Measurements from ENCODE around the gene VWCE. TPM values are rescaled to one million over a fixed set of nuclear protein-coding genes. Genes with fewer than 3 reads are reported as not detected.

Gene VWCE
- total RNA-seq, 1 experiment from 2014 or later: 8.0 TPM

DNA sequence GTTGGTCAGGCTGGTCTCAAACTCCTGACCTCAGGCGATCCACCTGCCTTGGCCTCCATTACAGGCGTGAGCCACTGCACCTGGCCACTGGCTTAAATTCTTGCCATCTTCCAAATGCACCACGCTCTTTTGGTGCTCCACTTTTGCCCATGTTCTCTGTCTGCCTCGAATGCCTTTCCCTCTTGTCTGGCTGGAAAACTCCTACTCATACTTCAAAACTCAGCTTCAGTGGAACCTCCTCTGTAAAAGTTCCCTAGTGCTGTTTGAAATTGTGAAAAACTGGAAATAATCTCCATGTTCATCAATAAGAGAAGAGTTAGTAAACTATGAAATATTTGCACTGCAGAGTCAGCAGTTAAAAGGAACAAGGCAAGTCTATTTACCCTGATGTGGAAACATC is 11.5 kb downstream of the VWCE start:
- H3K27me3 ChIP-seq (replicated peaks; ENCODE audit: insufficient read depth, low read depth, low read length, poor library complexity): no peaks in the 10 kb centered on the region
- ChIA-PET CTCF (no interaction called here), POLR2A (ENCODE audit: low non-redundant PET) (interaction anchor here (0.7 kb wide), 1 partner anchor 108 kb away, joined by 3 read pairs; no protein-coding TSS in a partner anchor)
- BruUV-seq (replicated peaks): no TSS peak
- no peak for TF ChIP-seq EZH2 (IDR thresholded peaks at IDR 0.05; ENCODE audit: borderline replicate concordance, low read depth, low read length, poor library complexity, severe bottlenecking)
- TF ChIP-seq, protein P1, sequence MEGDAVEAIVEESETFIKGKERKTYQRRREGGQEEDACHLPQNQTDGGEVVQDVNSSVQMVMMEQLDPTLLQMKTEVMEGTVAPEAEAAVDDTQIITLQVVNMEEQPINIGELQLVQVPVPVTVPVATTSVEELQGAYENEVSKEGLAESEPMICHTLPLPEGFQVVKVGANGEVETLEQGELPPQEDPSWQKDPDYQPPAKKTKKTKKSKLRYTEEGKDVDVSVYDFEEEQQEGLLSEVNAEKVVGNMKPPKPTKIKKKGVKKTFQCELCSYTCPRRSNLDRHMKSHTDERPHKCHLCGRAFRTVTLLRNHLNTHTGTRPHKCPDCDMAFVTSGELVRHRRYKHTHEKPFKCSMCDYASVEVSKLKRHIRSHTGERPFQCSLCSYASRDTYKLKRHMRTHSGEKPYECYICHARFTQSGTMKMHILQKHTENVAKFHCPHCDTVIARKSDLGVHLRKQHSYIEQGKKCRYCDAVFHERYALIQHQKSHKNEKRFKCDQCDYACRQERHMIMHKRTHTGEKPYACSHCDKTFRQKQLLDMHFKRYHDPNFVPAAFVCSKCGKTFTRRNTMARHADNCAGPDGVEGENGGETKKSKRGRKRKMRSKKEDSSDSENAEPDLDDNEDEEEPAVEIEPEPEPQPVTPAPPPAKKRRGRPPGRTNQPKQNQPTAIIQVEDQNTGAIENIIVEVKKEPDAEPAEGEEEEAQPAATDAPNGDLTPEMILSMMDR (conservative IDR thresholded peaks at IDR 0.05; ENCODE audit: low read depth, low read length): no peak
- DNase-seq (ENCODE audit: low spot score): no peak
- no peak overlapping the region for H3K27ac ChIP-seq (ENCODE audit: low read depth, low read length, poor library complexity, severe bottlenecking)
- H3K4me1 ChIP-seq (ENCODE audit: insufficient read depth, low read length, poor library complexity, severe bottlenecking): no peaks in the 10 kb centered on the region
- no peak overlapping the region for H3K4me3 ChIP-seq (ENCODE audit: low read depth, low read length, poor library complexity, severe bottlenecking)
- H3K36me3 ChIP-seq (ENCODE audit: insufficient read depth, low read length, poor library complexity, severe bottlenecking): no peaks in the 10 kb centered on the region
- intact Hi-C loops (cut with micrococcal nuclease; ENCODE audit: unreplicated experiment): no loop called here
- H3K9me3 ChIP-seq (ENCODE audit: low read depth, low read length, poor library complexity, severe bottlenecking): no peaks in the 10 kb centered on the region

DNA sequence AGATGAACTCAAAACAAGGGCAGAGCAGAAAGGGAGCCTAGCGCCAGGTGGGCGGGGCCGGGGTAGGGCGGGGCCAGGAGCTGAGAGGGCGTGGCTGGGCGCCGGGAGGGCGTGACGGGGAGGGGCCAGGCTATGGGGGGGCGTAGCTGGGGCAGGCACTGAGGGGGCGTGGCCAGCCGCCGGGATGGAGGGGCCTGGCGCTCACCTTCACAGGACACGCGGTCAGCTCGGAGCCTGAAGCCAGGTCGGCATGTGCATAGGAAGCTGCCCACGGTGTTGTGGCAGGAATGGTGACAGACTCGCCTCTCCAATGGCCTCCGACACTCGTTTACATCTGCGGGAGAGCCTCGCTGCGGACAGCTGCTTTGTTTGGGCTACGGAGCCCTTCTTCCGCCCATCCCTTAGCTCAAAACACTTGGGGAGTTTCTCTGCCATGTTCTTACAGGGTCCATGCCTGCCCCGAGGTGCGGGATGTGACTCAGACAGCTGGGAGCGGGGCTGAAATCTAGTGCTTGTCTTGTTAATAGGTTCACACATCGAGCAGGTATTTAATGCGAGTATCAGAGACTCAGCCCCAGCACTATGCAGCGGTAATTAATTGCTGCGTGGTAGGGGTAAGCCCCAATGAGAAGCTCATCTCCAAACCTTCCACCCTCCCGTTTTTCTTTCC is 13.4 kb downstream of the VWCE start:
- Histone ChIP-seq H3K27me3 (replicated peaks; ENCODE audit: insufficient read depth, low read depth, low read length, poor library complexity) (no peaks in the 10 kb centered on the region), H3K4me3 (ENCODE audit: low read depth, low read length, poor library complexity, severe bottlenecking) (no peak overlapping the region), H3K27ac (ENCODE audit: low read depth, low read length, poor library complexity, severe bottlenecking) (no peak overlapping the region), H3K36me3 (ENCODE audit: insufficient read depth, low read length, poor library complexity, severe bottlenecking) (no peaks in the 10 kb centered on the region), H3K4me1 (ENCODE audit: insufficient read depth, low read length, poor library complexity, severe bottlenecking) (no peaks in the 10 kb centered on the region), H3K9me3 (ENCODE audit: low read depth, low read length, poor library complexity, severe bottlenecking) (no peaks in the 10 kb centered on the region)
- BruUV-seq (replicated peaks): no TSS peak
- DNase-seq (ENCODE audit: low spot score): peak; percentile 68
- ChIA-PET CTCF (no interaction called here), POLR2A (ENCODE audit: low non-redundant PET) (no interaction called here)
- intact Hi-C loops (cut with micrococcal nuclease; ENCODE audit: unreplicated experiment): no loop called here
- no peak for TF ChIP-seq EZH2 (IDR thresholded peaks at IDR 0.05; ENCODE audit: borderline replicate concordance, low read depth, low read length, poor library complexity, severe bottlenecking)
- TF ChIP-seq, protein P1 (conservative IDR thresholded peaks at IDR 0.05; ENCODE audit: low read depth, low read length): no peak

DNA sequence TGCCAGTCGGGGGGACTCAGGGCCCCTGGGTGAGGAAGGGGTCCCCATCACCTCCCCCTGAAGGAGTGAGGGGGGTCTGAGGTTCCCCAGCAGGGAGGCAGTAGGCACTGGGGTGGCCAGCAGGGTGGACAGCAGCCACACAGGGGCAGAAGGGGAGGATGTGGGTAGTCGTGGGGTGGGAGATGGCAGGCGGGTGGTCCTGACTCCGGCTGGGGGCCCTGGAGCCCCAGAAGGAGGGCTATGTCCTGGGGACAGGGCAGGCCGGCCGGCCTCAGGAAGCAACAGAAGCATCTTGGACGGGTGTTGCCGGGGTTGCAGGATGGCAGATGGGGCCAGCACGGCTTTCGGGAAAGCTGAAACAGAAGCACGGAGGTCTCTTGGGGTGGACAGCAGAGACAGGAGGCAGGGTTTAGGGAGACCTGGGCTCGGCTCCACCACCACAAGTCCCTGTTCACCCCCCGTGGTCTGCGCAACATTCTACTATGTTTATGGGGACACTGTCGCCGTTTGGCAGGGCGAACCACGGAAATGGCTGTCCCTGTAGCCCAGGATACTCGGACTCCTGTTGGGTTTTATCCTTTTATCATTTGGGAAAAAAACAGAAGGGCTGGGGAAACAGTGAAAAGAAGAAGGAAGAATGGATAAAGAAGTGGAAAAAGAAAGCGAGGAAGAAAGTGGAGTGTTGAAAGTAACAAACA is 14.1 kb downstream of the VWCE start:
- DNase-seq (ENCODE audit: low spot score): no peak

More for the DNA sequence above, 14.1 kb downstream of the VWCE start:
- no TSS peak for BruUV-seq (replicated peaks)
- TF ChIP-seq, protein P1 (conservative IDR thresholded peaks at IDR 0.05; ENCODE audit: low read depth, low read length): no peak
- TF ChIP-seq EZH2 (IDR thresholded peaks at IDR 0.05; ENCODE audit: borderline replicate concordance, low read depth, low read length, poor library complexity, severe bottlenecking): no peak
- H3K36me3 ChIP-seq (ENCODE audit: insufficient read depth, low read length, poor library complexity, severe bottlenecking): no peaks in the 10 kb centered on the region
- no peak overlapping the region for H3K27ac ChIP-seq (ENCODE audit: low read depth, low read length, poor library complexity, severe bottlenecking)
- intact Hi-C loops (cut with micrococcal nuclease; ENCODE audit: unreplicated experiment): no loop called here
- ChIA-PET POLR2A (ENCODE audit: low non-redundant PET) (no interaction called here), CTCF (no interaction called here)
- no peaks in the 10 kb centered on the region for H3K4me1 ChIP-seq (ENCODE audit: insufficient read depth, low read length, poor library complexity, severe bottlenecking)
- H3K4me3 ChIP-seq (ENCODE audit: low read depth, low read length, poor library complexity, severe bottlenecking): no peak overlapping the region
- no peaks in the 10 kb centered on the region for H3K9me3 ChIP-seq (ENCODE audit: low read depth, low read length, poor library complexity, severe bottlenecking)
- H3K27me3 ChIP-seq (replicated peaks; ENCODE audit: insufficient read depth, low read depth, low read length, poor library complexity): no peaks in the 10 kb centered on the region

Data from A673 (cell line).